Testis (tissue), 3 donors: ENCODE results near the gene KCNQ1. TPM values are rescaled to one million over a fixed set of nuclear protein-coding genes. Genes with fewer than 3 reads are reported as not detected.

Experiments
- DNase-seq: peaks from one replicate; pipeline ENCODE4 v3.0.0-alpha.2; 2019
- H3K27ac ChIP-seq, 2 donors: fragments of 200-600 bp; sonication (generic); one replicate each; pipeline ENCODE4 v1.5.1; 2019
- H3K27me3 ChIP-seq: fragments of 200-600 bp; sonication (generic); one replicate; pipeline ENCODE4 v1.5.1; 2019
- H3K36me3 ChIP-seq: fragments of 200-600 bp; sonication (generic); one replicate; pipeline ENCODE4 v1.5.1; 2017; ENCODE audit warnings: low read depth; ENCODE audit errors: missing control alignments
- H3K4me1 ChIP-seq: fragments of 200-600 bp; sonication (generic); one replicate; pipeline ENCODE4 v1.5.1; 2019
- H3K4me3 ChIP-seq, 2 donors: fragments of 200-600 bp; sonication (generic); one replicate each; pipeline ENCODE4 v1.5.1; 2017 to 2019
- H3K9me3 ChIP-seq: fragments of 200-600 bp; sonication (generic); one replicate; pipeline ENCODE4 v1.5.1; 2017
- CTCF ChIP-seq, 3 experiments: fragments of 450-650 bp in 2 of 3; fragments of 200-600 bp in 1 of 3; sonication (generic) in 1 of 3; IDR thresholded peaks; one replicate each; pipeline ENCODE4 v1.5.1; 2016 to 2019; ENCODE audit warnings: antibody characterized with exemption in 3 of 3, mild to moderate bottlenecking in 2 of 3, moderate library complexity in 1 of 3
- POLR2A ChIP-seq: fragments of 450-650 bp; IDR thresholded peaks from one replicate; pipeline ENCODE4 v1.6.1; 2017; ENCODE audit warnings: antibody characterized with exemption, mild to moderate bottlenecking, moderate library complexity
- WGBS, 2 donors: methylation state at CpG; one replicate each; pipeline ENCODE4 v1.1.5; 2018; 5-methylcytosine and 5-hydroxymethylcytosine counted together
- intact Hi-C: fragments of 100-400 bp; cut with DNase I; formaldehyde crosslinking; loops from one replicate; pipeline ENCODE4 v1.15.1; 2023; ENCODE audit warnings: low total_unique reads
- polyA plus RNA-seq: library from polyadenylated mRNA; stranded (reverse); fragments of 350-450 nt; fragmentation: Illumina TruSeq; extraction: RNeasy Lipid Tissue Mini Kit (QIAGEN cat#74804); gene quantifications from one replicate; pipeline ENCODE4 v1.2.3, GENCODE V29; 2014; ENCODE audit warnings: low read depth, low replicate concordance; ENCODE audit not compliant: insufficient read depth
- total RNA-seq, 2 donors: library from RNA; depleted of rRNA; stranded (reverse); fragments of >200 nt; gene quantifications; one replicate each; pipeline ENCODE4 v1.2.3, GENCODE V29; 2016

The KCNQ1 gene
- total and polyA plus RNA-seq, 3 donors from 2014 or later = 6.0 to 24.2 (median 12.8) TPM

DNA sequence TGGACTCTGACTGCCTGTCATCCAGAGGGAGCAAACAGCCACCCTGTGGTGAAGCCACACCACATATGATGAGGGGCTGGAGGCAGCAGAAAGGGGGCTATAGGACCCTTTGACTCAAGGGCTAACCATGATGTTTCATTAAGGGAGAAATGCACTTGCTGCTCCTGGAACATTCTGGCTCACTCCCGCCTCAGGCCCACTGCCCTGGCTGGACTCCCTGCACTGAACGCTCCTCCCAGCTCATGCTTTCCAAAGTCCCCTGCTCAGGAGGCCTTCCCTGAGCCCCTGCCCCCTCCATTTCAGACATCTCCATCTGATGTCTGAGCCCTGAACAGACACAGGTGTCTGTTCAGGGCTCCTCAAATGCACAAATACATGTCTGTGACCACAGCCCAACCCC lies 371.7 kb downstream of the KCNQ1 start:
- TF ChIP-seq POLR2A = no peak
- TF ChIP-seq CTCF (IDR thresholded peaks at IDR 0.05) = no peak
- no peaks in the 10 kb centered on the region for H3K9me3 ChIP-seq
- intact Hi-C loops = no loop called here
- H3K27ac ChIP-seq = no peak overlapping the region
- H3K27me3 ChIP-seq = no peaks in the 10 kb centered on the region
- WGBS, 2 donors = 66 to 82% methylated on average over 2 of the region's 2 CpGs
- no peaks in the 10 kb centered on the region for H3K36me3 ChIP-seq
- no peak for DNase-seq
- H3K4me3 ChIP-seq = no peak overlapping the region
- peaks cover under 1% of the 10 kb centered on the region for H3K4me1 ChIP-seq

GRCh38 chr11:2816941-2817421 lies 372.2 kb downstream of the KCNQ1 start:
- TF ChIP-seq POLR2A = no peak
- DNase-seq = peak; percentile 30
- H3K36me3 ChIP-seq = no peaks in the 10 kb centered on the region
- no peak overlapping the region for H3K27ac ChIP-seq
- H3K4me3 ChIP-seq = no peak overlapping the region
- no peaks in the 10 kb centered on the region for H3K4me1 ChIP-seq
- no peaks in the 10 kb centered on the region for H3K9me3 ChIP-seq
- H3K27me3 ChIP-seq = no peaks in the 10 kb centered on the region
- 72% methylated on average over 10 to 15 of the region's 15 CpGs for WGBS, 2 donors
- intact Hi-C loops = no loop called here

- no peak for TF ChIP-seq POLR2A
- TF ChIP-seq CTCF (IDR thresholded peaks at IDR 0.05) = no peak
- 76 to 83% methylated on average over 6 of the region's 6 CpGs for WGBS, 2 donors
- no peak overlapping the region for H3K4me3 ChIP-seq
- no peaks in the 10 kb centered on the region for H3K9me3 ChIP-seq
- no peaks in the 10 kb centered on the region for H3K27me3 ChIP-seq
- no peak overlapping the region for H3K27ac ChIP-seq
- H3K4me1 ChIP-seq = no peaks in the 10 kb centered on the region
- intact Hi-C loops = no loop called here
- DNase-seq = no peak
- no peaks in the 10 kb centered on the region for H3K36me3 ChIP-seq
Measured at GRCh38 chr11:2817431-2817830, 372.6 kb downstream of the KCNQ1 start.

DNA sequence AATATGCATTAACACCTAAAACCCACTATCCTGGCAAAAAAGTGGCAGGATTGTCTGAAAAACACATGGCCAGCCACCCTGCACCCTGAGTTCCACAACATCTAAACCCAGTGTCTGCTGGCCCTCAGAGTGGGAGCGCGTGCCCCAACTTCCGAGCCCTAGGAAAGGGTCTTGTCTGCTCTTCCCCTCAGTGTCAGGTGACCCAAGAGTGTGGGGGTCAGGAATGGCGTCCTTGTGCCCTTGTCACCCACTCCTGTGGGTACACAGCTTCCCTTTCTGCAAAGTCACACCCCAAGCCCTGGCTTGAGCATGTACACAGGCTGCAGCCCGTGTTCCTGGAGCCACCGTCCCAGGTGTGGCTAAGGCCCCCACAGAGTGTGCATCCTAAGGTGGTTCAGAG lies 373.2 kb downstream of the KCNQ1 start:
- no peak overlapping the region for H3K4me3 ChIP-seq
- H3K9me3 ChIP-seq = no peaks in the 10 kb centered on the region
- no peak for TF ChIP-seq CTCF (IDR thresholded peaks at IDR 0.05)
- TF ChIP-seq POLR2A = no peak
- intact Hi-C loops = no loop called here
- no peaks in the 10 kb centered on the region for H3K4me1 ChIP-seq
- DNase-seq = no peak
- no peak overlapping the region for H3K27ac ChIP-seq
- H3K27me3 ChIP-seq = no peaks in the 10 kb centered on the region
- no peaks in the 10 kb centered on the region for H3K36me3 ChIP-seq
- WGBS, 2 donors = 97 to 100% methylated on average over 4 to 6 of the region's 6 CpGs

- TF ChIP-seq CTCF (IDR thresholded peaks at IDR 0.05) (no peak), POLR2A (no peak)
- intact Hi-C loops = no loop called here
- DNase-seq = no peak
- Histone ChIP-seq H3K36me3 (no peaks in the 10 kb centered on the region), H3K4me1 (no peaks in the 10 kb centered on the region), H3K27me3 (no peaks in the 10 kb centered on the region), H3K27ac (no peak overlapping the region), H3K4me3 (no peak overlapping the region), H3K9me3 (no peaks in the 10 kb centered on the region)
- 80 to 82% methylated on average over 5 of the region's 5 CpGs for WGBS, 2 donors
Measured at GRCh38 chr11:2818503-2818902, 373.7 kb downstream of the KCNQ1 start.
